H9 (cell line): ENCODE data around the gene UTF1. TPM values are rescaled to one million over a fixed set of nuclear protein-coding genes. Genes with fewer than 3 reads are reported as not detected.

Experiments
- DNase-seq: peaks from one replicate; pipeline ENCODE4 v3.0.0-alpha.2; 2017
- H2AFZ ChIP-seq: one replicate; pipeline ENCODE4 v1.6.1; 2013; ENCODE audit warnings: mild to moderate bottlenecking, low read length, control low read depth, moderate library complexity
- H2AK5ac ChIP-seq: 2 replicates; pipeline ENCODE4 v1.6.1; 2013; ENCODE audit warnings: low read length, control low read depth, mixed read lengths; ENCODE audit not compliant: insufficient read length
- H2BK120ac ChIP-seq: one replicate; pipeline ENCODE4 v1.6.1; 2013; ENCODE audit warnings: low read depth, mild to moderate bottlenecking, low read length, control low read depth, inconsistent platforms; ENCODE audit not compliant: poor library complexity, severe bottlenecking
- H2BK12ac ChIP-seq: 2 replicates; pipeline ENCODE4 v1.6.1; 2013; ENCODE audit warnings: low read length, control low read depth, mixed read lengths, low read depth; ENCODE audit not compliant: insufficient read length
- H2BK15ac ChIP-seq: 2 replicates; pipeline ENCODE4 v1.6.1; 2013; ENCODE audit warnings: low read depth, low read length, control low read depth
- H2BK20ac ChIP-seq: one replicate; pipeline ENCODE4 v1.6.1; 2013; ENCODE audit warnings: low read depth, mild to moderate bottlenecking, low read length, control low read depth, inconsistent platforms; ENCODE audit not compliant: poor library complexity, severe bottlenecking
- H2BK5ac ChIP-seq: 2 replicates; pipeline ENCODE4 v1.6.1; 2013; ENCODE audit warnings: low read length, control low read depth, mixed read lengths; ENCODE audit not compliant: insufficient read length
- H3K14ac ChIP-seq: 2 replicates; pipeline ENCODE4 v1.6.1; 2013; ENCODE audit warnings: low read length, control low read depth; ENCODE audit not compliant: insufficient read depth
- H3K18ac ChIP-seq: 2 replicates; pipeline ENCODE4 v1.6.1; 2013; ENCODE audit warnings: low read depth, mild to moderate bottlenecking, mixed read lengths, low read length, control low read depth; ENCODE audit not compliant: insufficient read length
- H3K23ac ChIP-seq: 2 replicates; pipeline ENCODE4 v1.6.1; 2013; ENCODE audit warnings: low read length, control low read depth, mixed read lengths, low read depth; ENCODE audit not compliant: insufficient read length
- H3K23me2 ChIP-seq: 2 replicates; pipeline ENCODE4 v1.6.1; 2013; ENCODE audit warnings: low read depth, mild to moderate bottlenecking, mixed read lengths, low read length, control low read depth; ENCODE audit not compliant: insufficient read length, poor library complexity, severe bottlenecking
- H3K27ac ChIP-seq: 2 replicates; pipeline ENCODE4 v1.5.1; 2013; ENCODE audit warnings: low read length, control low read depth, mixed read lengths, low read depth; ENCODE audit not compliant: insufficient read length
- H3K27me3 ChIP-seq: 2 replicates; pipeline ENCODE4 v1.6.1; 2013; ENCODE audit warnings: low read length, control low read depth, inconsistent platforms; ENCODE audit not compliant: insufficient read depth
- H3K4ac ChIP-seq: 2 replicates; pipeline ENCODE4 v1.6.1; 2013; ENCODE audit warnings: low read depth, mild to moderate bottlenecking, control low read depth, inconsistent platforms, low read length, moderate library complexity
- H3K4me1 ChIP-seq: 2 replicates; pipeline ENCODE4 v1.6.1; 2013; ENCODE audit warnings: low read length, control low read depth, inconsistent platforms; ENCODE audit not compliant: insufficient read depth
- H3K4me2 ChIP-seq: 2 replicates; pipeline ENCODE4 v1.6.1; 2013; ENCODE audit warnings: low read length, control low read depth, mixed read lengths; ENCODE audit not compliant: insufficient read length, insufficient read depth
- H3K56ac ChIP-seq: 2 replicates; pipeline ENCODE4 v1.6.1; 2013; ENCODE audit warnings: low read depth, mild to moderate bottlenecking, mixed read lengths, low read length, control low read depth; ENCODE audit not compliant: insufficient read length
- H3K79me1 ChIP-seq: 2 replicates; pipeline ENCODE4 v1.6.1; 2013; ENCODE audit warnings: low read depth, mild to moderate bottlenecking, moderate library complexity, low read length, control low read depth, inconsistent platforms; ENCODE audit not compliant: insufficient read depth, poor library complexity, severe bottlenecking
- H3K79me2 ChIP-seq: 2 replicates; pipeline ENCODE4 v1.6.1; 2013; ENCODE audit warnings: low read length, control low read depth, inconsistent platforms; ENCODE audit not compliant: insufficient read depth
- H3K9ac ChIP-seq: 2 replicates; pipeline ENCODE4 v1.6.1; 2013; ENCODE audit warnings: low read length, control low read depth, mixed read lengths; ENCODE audit not compliant: insufficient read length; ENCODE audit errors: extremely low read depth
- H3K9me3 ChIP-seq: one replicate; pipeline ENCODE4 v1.6.1; 2013; ENCODE audit warnings: low read depth, low read length, inconsistent platforms; ENCODE audit not compliant: control insufficient read depth
- H3T11ph ChIP-seq: one replicate; pipeline ENCODE4 v1.6.1; 2013; ENCODE audit warnings: mild to moderate bottlenecking, low read length, control low read depth, inconsistent platforms
- H4K20me1 ChIP-seq: one replicate; pipeline ENCODE4 v1.6.1; 2013; ENCODE audit not compliant: control insufficient read depth, insufficient read length, insufficient read depth
- H4K5ac ChIP-seq: 2 replicates; pipeline ENCODE4 v1.6.1; 2013; ENCODE audit warnings: low read depth, mild to moderate bottlenecking, mixed read lengths, low read length, control low read depth; ENCODE audit not compliant: insufficient read length
- H4K8ac ChIP-seq: replicated peaks from 2 replicates; pipeline ENCODE4 v1.6.1; 2013; ENCODE audit warnings: low read length, control low read depth, mixed read lengths, low read depth; ENCODE audit not compliant: insufficient read length
- H4K91ac ChIP-seq: 2 replicates; pipeline ENCODE4 v1.6.1; 2013; ENCODE audit warnings: low read depth, mild to moderate bottlenecking, moderate library complexity, mixed read lengths, low read length, control low read depth; ENCODE audit not compliant: insufficient read length
- H3K27ac Mint-ChIP-seq, 3 experiments: 2 replicates in 2 of 3; 3 replicates in 1 of 3; pipeline ENCODE4 v1.8.0; 2020 to 2021; ENCODE audit warnings: mixed read lengths in 3 of 3, mild to moderate bottlenecking in 1 of 3, moderate library complexity in 1 of 3
- H3K27me3 Mint-ChIP-seq: 2 replicates; pipeline ENCODE4 v1.8.0; 2021; ENCODE audit warnings: low read depth, mild to moderate bottlenecking, moderate library complexity, mixed read lengths
- H3K36me3 Mint-ChIP-seq, 3 experiments: 2 replicates in 2 of 3; 3 replicates in 1 of 3; pipeline ENCODE4 v1.8.0; 2020 to 2021; ENCODE audit warnings: low read depth in 3 of 3, mixed read lengths in 3 of 3; ENCODE audit not compliant: insufficient read depth in 1 of 3
- H3K4me1 Mint-ChIP-seq, 2 experiments: 2 replicates each; pipeline ENCODE4 v1.8.0; 2020; ENCODE audit warnings: mixed read lengths in 2 of 2
- H3K4me3 Mint-ChIP-seq, 2 experiments: 2 replicates in 1 of 2; 3 replicates in 1 of 2; pipeline ENCODE4 v1.8.0; 2020 to 2021; ENCODE audit warnings: mild to moderate bottlenecking in 2 of 2, mixed read lengths in 2 of 2, moderate library complexity in 1 of 2
- H3K9me3 Mint-ChIP-seq, 2 experiments: 2 replicates in 1 of 2; 3 replicates in 1 of 2; pipeline ENCODE4 v1.8.0; 2020; ENCODE audit warnings: mild to moderate bottlenecking in 2 of 2, mixed read lengths in 2 of 2, moderate library complexity in 1 of 2
- WGBS: extraction: QIAGEN DNeasy Blood & Tissue Kit; methylation state at CpG from one replicate; pipeline ENCODE4 v1.1.7; 2013; ENCODE audit warnings: missing lambda C conversion rate, low lambda C conversion rate, mixed read lengths; ENCODE audit not compliant: insufficient read length; ENCODE audit errors: extremely low coverage; 5-methylcytosine and 5-hydroxymethylcytosine counted together
- total RNA-seq: library from RNA; stranded (reverse); gene quantifications from 2 replicates; pipeline ENCODE4 v1.2.1, GENCODE V29; 2021
- TF ChIP-seq, protein P1 (sequence below): fragments of 200-600 bp; sonication (generic); conservative IDR thresholded peaks from 3 replicates; pipeline ENCODE4 v1.8.0; 2021; ENCODE audit warnings: antibody characterized with exemption, mild to moderate bottlenecking

UTF1 gene
- total RNA-seq, 1 experiment from 2014 or later: 31.5 TPM

DNA sequence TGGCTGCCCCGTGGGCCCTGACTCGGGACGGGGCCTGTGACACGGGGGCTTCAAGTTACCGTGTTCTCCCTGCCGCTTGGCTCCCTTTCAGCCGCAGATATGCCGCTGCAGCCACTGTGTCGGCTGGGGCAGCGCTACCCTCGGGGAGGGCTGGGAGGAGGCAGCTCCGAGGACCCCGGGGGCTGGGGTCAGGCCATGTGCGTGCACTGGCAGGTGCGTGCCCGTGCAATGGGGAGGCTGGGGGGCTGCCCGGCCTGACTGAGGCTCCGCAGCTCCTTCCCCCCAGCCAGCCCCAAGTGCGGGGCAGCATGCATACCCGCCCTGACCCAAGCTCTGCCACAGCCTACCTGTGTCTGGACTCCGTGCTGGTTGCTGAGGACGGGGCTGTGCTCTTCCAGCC, 40.8 kb upstream of the UTF1 start:
- DNase-seq: no peak
- H3K9me3 ChIP-seq: no peaks in the 10 kb centered on the region
- H3K27ac Mint-ChIP-seq: no peak overlapping the region; a peak in 1 of 7 replicates
- no peak overlapping the region for H2BK20ac ChIP-seq
- no peak overlapping the region for H4K5ac ChIP-seq
- TF ChIP-seq, protein P1, sequence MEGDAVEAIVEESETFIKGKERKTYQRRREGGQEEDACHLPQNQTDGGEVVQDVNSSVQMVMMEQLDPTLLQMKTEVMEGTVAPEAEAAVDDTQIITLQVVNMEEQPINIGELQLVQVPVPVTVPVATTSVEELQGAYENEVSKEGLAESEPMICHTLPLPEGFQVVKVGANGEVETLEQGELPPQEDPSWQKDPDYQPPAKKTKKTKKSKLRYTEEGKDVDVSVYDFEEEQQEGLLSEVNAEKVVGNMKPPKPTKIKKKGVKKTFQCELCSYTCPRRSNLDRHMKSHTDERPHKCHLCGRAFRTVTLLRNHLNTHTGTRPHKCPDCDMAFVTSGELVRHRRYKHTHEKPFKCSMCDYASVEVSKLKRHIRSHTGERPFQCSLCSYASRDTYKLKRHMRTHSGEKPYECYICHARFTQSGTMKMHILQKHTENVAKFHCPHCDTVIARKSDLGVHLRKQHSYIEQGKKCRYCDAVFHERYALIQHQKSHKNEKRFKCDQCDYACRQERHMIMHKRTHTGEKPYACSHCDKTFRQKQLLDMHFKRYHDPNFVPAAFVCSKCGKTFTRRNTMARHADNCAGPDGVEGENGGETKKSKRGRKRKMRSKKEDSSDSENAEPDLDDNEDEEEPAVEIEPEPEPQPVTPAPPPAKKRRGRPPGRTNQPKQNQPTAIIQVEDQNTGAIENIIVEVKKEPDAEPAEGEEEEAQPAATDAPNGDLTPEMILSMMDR: no peak
- no peak overlapping the region for H3K18ac ChIP-seq
- H4K91ac ChIP-seq: no peak overlapping the region
- H2BK120ac ChIP-seq: no peak overlapping the region
- H3K23ac ChIP-seq: no peak overlapping the region
- no peaks in the 10 kb centered on the region for H4K20me1 ChIP-seq
- no peak overlapping the region for H2AK5ac ChIP-seq
- H3K4ac ChIP-seq: no peak overlapping the region
- H3K14ac ChIP-seq: no peak overlapping the region
- H3K4me2 ChIP-seq: no peak overlapping the region
- no CpG with 5 or more reads among the region's 22 CpGs for WGBS
- no peak overlapping the region for H3K4me3 Mint-ChIP-seq
- no peaks in the 10 kb centered on the region for H3K27me3 ChIP-seq
- H3K4me1 Mint-ChIP-seq: no peaks in the 10 kb centered on the region
- H3K36me3 Mint-ChIP-seq: peaks cover 3 to 40% (median 31%) of the 10 kb centered on the region in 3 experiments
- H3K9ac ChIP-seq: no peak overlapping the region
- peaks cover 11% of the 10 kb centered on the region for H3K27me3 Mint-ChIP-seq
- H2AFZ ChIP-seq: no peak overlapping the region
- H3K9me3 Mint-ChIP-seq: peaks cover 18 to 27% of the 10 kb centered on the region in 2 experiments
- H4K8ac ChIP-seq: no peak overlapping the region
- H2BK5ac ChIP-seq: no peak overlapping the region
- H3K4me1 ChIP-seq: no peaks in the 10 kb centered on the region
- no peak overlapping the region for H3K27ac ChIP-seq
- no peak overlapping the region for H2BK12ac ChIP-seq
- H3K79me2 ChIP-seq: no peaks in the 10 kb centered on the region
- H3K23me2 ChIP-seq: no peaks in the 10 kb centered on the region
- H3K79me1 ChIP-seq: no peaks in the 10 kb centered on the region
- H3T11ph ChIP-seq: no peak overlapping the region
- no peak overlapping the region for H3K56ac ChIP-seq
- no peak overlapping the region for H2BK15ac ChIP-seq
